ENCODE data around the gene NACC1. TPM values are rescaled to one million over a fixed set of nuclear protein-coding genes. Genes with fewer than 3 reads are reported as not detected.

Gene NACC1
- total RNA-seq, 2 experiments from 2014 or later: 13.0 to 13.5 TPM

DNA sequence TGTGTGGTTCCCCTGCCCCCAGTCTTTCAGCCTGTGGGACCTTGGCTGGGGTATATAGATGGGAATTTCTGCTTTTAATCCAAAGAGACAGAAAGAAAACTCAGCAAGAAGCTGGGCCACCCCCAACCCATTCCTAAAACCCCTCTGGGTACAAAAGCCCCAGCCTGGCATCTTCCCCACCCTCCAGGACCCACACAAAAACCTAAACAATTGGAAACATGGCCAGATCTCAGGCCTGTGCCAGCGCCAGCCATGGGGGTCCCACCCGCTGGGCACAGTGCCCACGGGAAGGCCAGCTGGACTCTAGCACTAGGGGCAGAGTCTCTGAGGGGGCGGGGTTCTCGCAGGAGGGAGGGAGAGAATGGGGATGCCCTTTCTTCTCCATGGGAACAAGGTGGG lies 24.0 kb upstream of the NACC1 start:
- ATAC-seq (ENCODE audit: poor library complexity): no peak
- peaks cover 30% of the 10 kb centered on the region for H3K27me3 Mint-ChIP-seq
- peaks cover 23% of the 10 kb centered on the region in 2 experiments for H3K27me3 ChIP-seq (ENCODE audit: control insufficient read depth in 1 of 2, insufficient read depth in 2 of 2, low read length in 2 of 2)
- TF ChIP-seq, protein P1, sequence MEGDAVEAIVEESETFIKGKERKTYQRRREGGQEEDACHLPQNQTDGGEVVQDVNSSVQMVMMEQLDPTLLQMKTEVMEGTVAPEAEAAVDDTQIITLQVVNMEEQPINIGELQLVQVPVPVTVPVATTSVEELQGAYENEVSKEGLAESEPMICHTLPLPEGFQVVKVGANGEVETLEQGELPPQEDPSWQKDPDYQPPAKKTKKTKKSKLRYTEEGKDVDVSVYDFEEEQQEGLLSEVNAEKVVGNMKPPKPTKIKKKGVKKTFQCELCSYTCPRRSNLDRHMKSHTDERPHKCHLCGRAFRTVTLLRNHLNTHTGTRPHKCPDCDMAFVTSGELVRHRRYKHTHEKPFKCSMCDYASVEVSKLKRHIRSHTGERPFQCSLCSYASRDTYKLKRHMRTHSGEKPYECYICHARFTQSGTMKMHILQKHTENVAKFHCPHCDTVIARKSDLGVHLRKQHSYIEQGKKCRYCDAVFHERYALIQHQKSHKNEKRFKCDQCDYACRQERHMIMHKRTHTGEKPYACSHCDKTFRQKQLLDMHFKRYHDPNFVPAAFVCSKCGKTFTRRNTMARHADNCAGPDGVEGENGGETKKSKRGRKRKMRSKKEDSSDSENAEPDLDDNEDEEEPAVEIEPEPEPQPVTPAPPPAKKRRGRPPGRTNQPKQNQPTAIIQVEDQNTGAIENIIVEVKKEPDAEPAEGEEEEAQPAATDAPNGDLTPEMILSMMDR (IDR thresholded peaks at IDR 0.05): peak; percentile 46
- no peak overlapping the region for H3K4me3 ChIP-seq (ENCODE audit: low read length)
- H3K36me3 Mint-ChIP-seq (ENCODE audit: low read depth): no peaks in the 10 kb centered on the region
- H3K9me3 Mint-ChIP-seq: no peaks in the 10 kb centered on the region
- H3K4me1 Mint-ChIP-seq (ENCODE audit: low read depth): peaks cover 33% of the 10 kb centered on the region
- H3K4me3 Mint-ChIP-seq: peak overlapping the region; percentile 51
- H3K27ac Mint-ChIP-seq: no peak overlapping the region
- intact Hi-C loops (cut with DNase I, micrococcal nuclease): loop anchor here in 1 of 2 experiments (1.0 kb wide), 1 partner anchor 116 kb away; no protein-coding TSS in a partner anchor
- ChIA-PET POLR2A (interaction anchor here (0.7 to 3.6 kb wide), 5 partner anchors 11 to 129 kb away, joined by 3 to 16 read pairs (median 6); no protein-coding TSS in a partner anchor), CTCF (interaction anchor here (1.1 to 4.4 kb wide), 7 partner anchors 9 to 156 kb away, joined by 3 to 83 read pairs (median 25); partner anchors contain the start of gene CALR)
- no peak overlapping the region for H3K27ac ChIP-seq (ENCODE audit: low read depth in 1 of 2, low read length in 2 of 2)
- H3K9me3 ChIP-seq (ENCODE audit: control insufficient read depth in 1 of 2, insufficient read depth in 1 of 2, low read length in 2 of 2): no peaks in the 10 kb centered on the region
- no peaks in the 10 kb centered on the region for H3K36me3 ChIP-seq (ENCODE audit: insufficient read depth, low read length)
- no peak for DNase-seq
- peaks cover 54% of the 10 kb centered on the region for H3K4me1 ChIP-seq (ENCODE audit: insufficient read depth, low read length)

- H3K27me3 Mint-ChIP-seq: peaks cover 30% of the 10 kb centered on the region
- CTCF ChIA-PET: interaction anchor here (2.2 to 4.4 kb wide), 5 partner anchors 10 to 129 kb away, joined by 10 to 83 read pairs (median 27); no protein-coding TSS in a partner anchor
- ATAC-seq (ENCODE audit: poor library complexity) (no peak), DNase-seq (peak in 3 of 14 experiments; percentile 12 to 49 (median 37))
- TF ChIP-seq, protein P1 (IDR thresholded peaks at IDR 0.05): no peak
- Histone ChIP-seq H3K36me3 (ENCODE audit: insufficient read depth, low read length) (peaks cover 1% of the 10 kb centered on the region), H3K9me3 (ENCODE audit: control insufficient read depth in 1 of 2, insufficient read depth in 1 of 2, low read length in 2 of 2) (no peaks in the 10 kb centered on the region), H3K4me1 (ENCODE audit: insufficient read depth, low read length) (peaks cover 61% of the 10 kb centered on the region), H3K27ac (ENCODE audit: low read depth in 1 of 2, low read length in 2 of 2) (no peak overlapping the region), H3K27me3 (ENCODE audit: control insufficient read depth in 1 of 2, insufficient read depth in 2 of 2, low read length in 2 of 2) (peaks cover 23% of the 10 kb centered on the region in 2 experiments), H3K4me3 (ENCODE audit: low read length) (peak overlapping the region; percentile 26)
- H3K9me3 Mint-ChIP-seq: no peaks in the 10 kb centered on the region
- intact Hi-C loops (cut with DNase I, micrococcal nuclease): loop anchor here (1.0 to 5.0 kb wide), 2 partner anchors 57 to 117 kb away; partner anchors contain the start of genes IER2 (in 1 of the 2) and STX10 (in 1 of the 2)
- POLR2A ChIA-PET: interaction anchor here (0.7 to 3.6 kb wide), 7 partner anchors 10 to 911 kb away, joined by 3 to 16 read pairs (median 6); partner anchors contain the start of gene RFX1
- H3K36me3 Mint-ChIP-seq (ENCODE audit: low read depth): no peaks in the 10 kb centered on the region
- H3K4me1 Mint-ChIP-seq (ENCODE audit: low read depth): peaks cover 38% of the 10 kb centered on the region
- H3K27ac Mint-ChIP-seq: no peak overlapping the region
- peak overlapping the region; percentile 38 for H3K4me3 Mint-ChIP-seq
Measured at GRCh38 chr19:13094771-13095392, 23.2 kb upstream of the NACC1 start.

DNA sequence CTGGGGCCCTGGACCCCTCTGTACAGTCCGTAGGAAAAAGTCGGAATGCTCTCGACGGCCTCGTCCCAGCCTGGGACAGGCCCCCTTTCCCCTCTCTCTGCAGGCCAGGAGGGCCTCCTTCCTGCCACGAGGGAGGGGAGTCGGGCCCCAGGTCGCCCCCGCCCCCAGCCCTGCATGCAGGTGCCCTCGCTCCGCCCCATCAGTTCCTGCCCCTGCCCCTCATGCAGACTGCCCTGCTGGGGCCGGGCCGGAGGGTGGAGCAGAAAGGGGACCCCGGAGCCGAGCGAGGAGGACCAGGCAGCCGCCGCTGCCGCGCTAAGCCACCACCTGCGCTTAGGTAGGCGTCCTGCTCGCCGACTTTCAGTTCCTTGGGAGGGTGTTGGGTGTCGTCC lies 22.7 kb upstream of the NACC1 start:
- TF ChIP-seq, protein P1 (IDR thresholded peaks at IDR 0.05): no peak
- H3K36me3 ChIP-seq (ENCODE audit: insufficient read depth, low read length): peaks cover 5% of the 10 kb centered on the region
- H3K27me3 Mint-ChIP-seq: peaks cover 30% of the 10 kb centered on the region
- no peak overlapping the region for H3K27ac Mint-ChIP-seq
- DNase-seq (peak in 4 of 14 experiments; percentile 32 to 57 (median 44)), ATAC-seq (ENCODE audit: poor library complexity) (no peak)
- no peaks in the 10 kb centered on the region for H3K9me3 ChIP-seq (ENCODE audit: control insufficient read depth in 1 of 2, insufficient read depth in 1 of 2, low read length in 2 of 2)
- peaks cover 43% of the 10 kb centered on the region for H3K4me1 Mint-ChIP-seq (ENCODE audit: low read depth)
- CTCF ChIA-PET: interaction anchor here (0.7 to 4.4 kb wide), 5 partner anchors 9 to 130 kb away, joined by 3 to 83 read pairs (median 27); no protein-coding TSS in a partner anchor
- POLR2A ChIA-PET: interaction anchor here (0.9 to 3.6 kb wide), 5 partner anchors 9 to 911 kb away, joined by 3 to 16 read pairs (median 9); partner anchors contain the start of gene RFX1
- peaks cover 23% of the 10 kb centered on the region in 2 experiments for H3K27me3 ChIP-seq (ENCODE audit: control insufficient read depth in 1 of 2, insufficient read depth in 2 of 2, low read length in 2 of 2)
- H3K4me3 Mint-ChIP-seq: peak overlapping the region; percentile 51
- peak overlapping the region; percentile 26 for H3K4me3 ChIP-seq (ENCODE audit: low read length)
- H3K27ac ChIP-seq (ENCODE audit: low read depth in 1 of 2, low read length in 2 of 2): no peak overlapping the region
- no peaks in the 10 kb centered on the region for H3K36me3 Mint-ChIP-seq (ENCODE audit: low read depth)
- intact Hi-C loops (cut with DNase I, micrococcal nuclease): loop anchor here in 1 of 2 experiments (5.0 kb wide), 1 partner anchor 57 kb away; the partner anchor contains the start of genes IER2 and STX10
- H3K4me1 ChIP-seq (ENCODE audit: insufficient read depth, low read length): peaks cover 66% of the 10 kb centered on the region
- no peaks in the 10 kb centered on the region for H3K9me3 Mint-ChIP-seq
